Measurements from ENCODE around the gene LRRC27. TPM values are rescaled to one million over a fixed set of nuclear protein-coding genes. Genes with fewer than 3 reads are reported as not detected.

Gene LRRC27
- total RNA-seq, 1 experiment from 2014 or later: 5.6 TPM

DNA sequence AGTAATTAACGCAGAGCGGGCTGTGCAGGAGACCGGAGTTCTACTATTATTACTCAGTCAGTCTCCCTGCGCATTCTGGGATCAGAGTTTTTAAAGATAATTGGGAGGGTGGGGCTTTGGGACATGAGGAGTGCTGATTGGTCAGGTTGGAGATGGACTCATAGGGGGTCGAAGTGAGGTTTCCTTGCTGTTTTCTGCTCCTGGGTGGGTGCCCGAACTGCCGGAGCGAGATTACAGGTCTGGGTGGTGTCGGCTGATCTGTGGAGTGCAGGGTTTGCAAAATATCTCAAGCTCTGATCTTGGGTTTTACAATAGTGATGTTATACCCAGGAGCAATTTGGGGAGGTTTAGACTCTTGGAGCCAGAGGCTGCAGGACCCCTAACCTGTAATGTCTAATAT lies 3.9 kb upstream of the LRRC27 start:
- Histone ChIP-seq H3K27me3 (ENCODE audit: low read length) (no peaks in the 10 kb centered on the region), H3K9me3 (ENCODE audit: low read length) (no peaks in the 10 kb centered on the region), H4K20me1 (ENCODE audit: low read length) (no peaks in the 10 kb centered on the region), H3F3A (ENCODE audit: low read length, unreplicated experiment) (no peaks in the 10 kb centered on the region), H3K4me3 (ENCODE audit: low read length) (no peak overlapping the region), H2AFZ (ENCODE audit: low read length) (no peak overlapping the region), H3K9me2 (replicated peaks; ENCODE audit: low read length) (no peaks in the 10 kb centered on the region), H3K4me1 (ENCODE audit: insufficient read depth, low read length) (peaks cover 8% of the 10 kb centered on the region), H3K79me2 (ENCODE audit: low read length) (peaks cover 54% of the 10 kb centered on the region), H3K36me3 (ENCODE audit: low read depth, low read length) (no peaks in the 10 kb centered on the region), H3K4me2 (ENCODE audit: low read length) (no peak overlapping the region), H3K27ac (ENCODE audit: low read length) (no peak overlapping the region), H3K9ac (ENCODE audit: low read length) (no peak overlapping the region)
- no TSS peak for BruUV-seq (replicated peaks)
- TF ChIP-seq EZH2phosphoT487 (IDR thresholded peaks at IDR 0.05; ENCODE audit: borderline replicate concordance, low read length) (no peak), EZH2 (IDR thresholded peaks at IDR 0.05; ENCODE audit: low read length, unreplicated experiment) (no peak)
- TF ChIP-seq, protein P1, sequence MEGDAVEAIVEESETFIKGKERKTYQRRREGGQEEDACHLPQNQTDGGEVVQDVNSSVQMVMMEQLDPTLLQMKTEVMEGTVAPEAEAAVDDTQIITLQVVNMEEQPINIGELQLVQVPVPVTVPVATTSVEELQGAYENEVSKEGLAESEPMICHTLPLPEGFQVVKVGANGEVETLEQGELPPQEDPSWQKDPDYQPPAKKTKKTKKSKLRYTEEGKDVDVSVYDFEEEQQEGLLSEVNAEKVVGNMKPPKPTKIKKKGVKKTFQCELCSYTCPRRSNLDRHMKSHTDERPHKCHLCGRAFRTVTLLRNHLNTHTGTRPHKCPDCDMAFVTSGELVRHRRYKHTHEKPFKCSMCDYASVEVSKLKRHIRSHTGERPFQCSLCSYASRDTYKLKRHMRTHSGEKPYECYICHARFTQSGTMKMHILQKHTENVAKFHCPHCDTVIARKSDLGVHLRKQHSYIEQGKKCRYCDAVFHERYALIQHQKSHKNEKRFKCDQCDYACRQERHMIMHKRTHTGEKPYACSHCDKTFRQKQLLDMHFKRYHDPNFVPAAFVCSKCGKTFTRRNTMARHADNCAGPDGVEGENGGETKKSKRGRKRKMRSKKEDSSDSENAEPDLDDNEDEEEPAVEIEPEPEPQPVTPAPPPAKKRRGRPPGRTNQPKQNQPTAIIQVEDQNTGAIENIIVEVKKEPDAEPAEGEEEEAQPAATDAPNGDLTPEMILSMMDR (conservative IDR thresholded peaks at IDR 0.05; ENCODE audit: low read depth, low read length): no peak
- intact Hi-C loops (cut with micrococcal nuclease): no loop called here
- POLR2A ChIA-PET (ENCODE audit: unreplicated experiment): no interaction called here
- CTCF ChIA-PET: no interaction called here
- ATAC-seq: no peak
- DNase-seq: no peak

DNA sequence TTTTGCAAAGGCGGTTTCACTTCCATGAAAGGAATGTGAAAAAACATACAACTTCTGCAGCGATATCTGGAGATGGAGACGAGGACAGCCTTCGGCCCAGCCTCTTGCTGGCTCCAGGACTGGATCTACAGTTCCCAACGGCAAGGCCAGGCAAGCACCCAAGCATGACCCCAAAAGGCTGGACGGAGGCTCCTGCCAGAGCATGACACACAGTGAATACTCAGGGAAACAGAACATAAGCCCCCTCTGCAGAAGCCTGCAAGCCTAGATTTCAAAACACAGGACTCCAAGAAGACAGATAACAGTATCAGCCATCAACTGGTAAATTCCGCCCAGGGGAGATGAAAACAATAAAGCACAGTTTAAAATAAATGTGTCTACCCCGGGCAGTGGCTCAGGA lies 3.3 kb upstream of the LRRC27 start:
- DNase-seq: no peak
- intact Hi-C loops (cut with micrococcal nuclease): no loop called here
- Histone ChIP-seq H2AFZ (ENCODE audit: low read length) (no peak overlapping the region), H3K4me2 (ENCODE audit: low read length) (peak overlapping the region; percentile 98), H4K20me1 (ENCODE audit: low read length) (no peaks in the 10 kb centered on the region), H3K27me3 (ENCODE audit: low read length) (no peaks in the 10 kb centered on the region), H3K36me3 (ENCODE audit: low read depth, low read length) (no peaks in the 10 kb centered on the region), H3K79me2 (ENCODE audit: low read length) (peaks cover 54% of the 10 kb centered on the region), H3K4me1 (ENCODE audit: insufficient read depth, low read length) (peaks cover 8% of the 10 kb centered on the region), H3K9me3 (ENCODE audit: low read length) (no peaks in the 10 kb centered on the region), H3K9ac (ENCODE audit: low read length) (no peak overlapping the region), H3K27ac (ENCODE audit: low read length) (no peak overlapping the region), H3K4me3 (ENCODE audit: low read length) (peak overlapping the region; percentile 98; the same call in 1 of the 2 replicates), H3F3A (ENCODE audit: low read length, unreplicated experiment) (no peaks in the 10 kb centered on the region), H3K9me2 (replicated peaks; ENCODE audit: low read length) (no peaks in the 10 kb centered on the region)
- ChIA-PET CTCF (no interaction called here), POLR2A (ENCODE audit: unreplicated experiment) (no interaction called here)
- ATAC-seq: no peak
- BruUV-seq (replicated peaks): no TSS peak
- TF ChIP-seq EZH2phosphoT487 (IDR thresholded peaks at IDR 0.05; ENCODE audit: borderline replicate concordance, low read length) (no peak), EZH2 (IDR thresholded peaks at IDR 0.05; ENCODE audit: low read length, unreplicated experiment) (no peak)
- TF ChIP-seq, protein P1 (conservative IDR thresholded peaks at IDR 0.05; ENCODE audit: low read depth, low read length): no peak

DNA sequence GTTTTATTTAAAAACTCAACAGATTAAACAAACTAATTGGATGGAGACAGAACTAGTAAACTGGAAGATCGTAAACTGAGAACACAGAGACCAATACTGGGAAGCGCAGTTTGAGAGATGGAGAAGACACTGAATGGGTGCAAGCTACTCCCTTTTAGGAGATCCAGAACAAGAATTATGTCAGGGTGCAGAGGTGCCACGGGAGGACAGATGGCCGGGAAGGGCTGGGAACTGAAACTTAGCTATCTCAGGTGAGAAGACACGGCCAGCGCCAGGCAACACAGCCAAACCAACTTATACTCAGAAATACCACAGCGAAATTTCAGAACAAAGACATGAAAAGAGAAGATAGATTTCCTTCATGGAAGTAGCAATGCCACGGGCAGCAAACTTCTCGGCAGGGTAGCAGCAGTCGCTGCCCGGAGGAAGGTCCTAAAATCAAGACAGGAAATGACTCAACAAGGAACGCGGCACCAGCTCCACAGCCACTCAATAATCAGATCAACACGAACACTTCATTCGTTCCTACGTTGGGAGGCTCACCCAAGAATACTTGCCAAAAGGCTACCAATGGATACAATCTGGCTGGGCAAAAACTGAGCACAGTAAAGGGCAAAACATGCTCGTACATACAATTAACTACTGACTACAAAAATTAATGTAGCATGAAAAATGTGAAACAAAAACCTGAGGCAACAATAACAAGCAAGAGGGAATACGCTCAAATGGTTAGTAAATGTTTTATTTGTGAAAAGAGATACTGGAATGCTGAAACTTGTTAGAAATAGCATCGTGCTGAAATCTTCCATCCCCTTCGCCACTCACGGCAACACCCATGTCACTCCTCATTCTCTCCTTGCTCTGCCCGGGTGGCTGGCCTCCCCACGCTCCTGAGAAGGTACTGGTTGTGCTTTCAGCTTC lies 2.2 kb upstream of the LRRC27 start:
- H3K4me2 ChIP-seq (ENCODE audit: low read length): peak overlapping the region; percentile 98
- H3K4me1 ChIP-seq (ENCODE audit: insufficient read depth, low read length): peaks cover 8% of the 10 kb centered on the region
- CTCF ChIA-PET: no interaction called here
- DNase-seq (peak; percentile 75), ATAC-seq (peak; percentile 60)
- H3K4me3 ChIP-seq (ENCODE audit: low read length): peak overlapping the region; percentile 98
- POLR2A ChIA-PET (ENCODE audit: unreplicated experiment): no interaction called here
- no peaks in the 10 kb centered on the region for H4K20me1 ChIP-seq (ENCODE audit: low read length)
- no TSS peak for BruUV-seq (replicated peaks)
- peak overlapping the region; percentile 91 for H3K9ac ChIP-seq (ENCODE audit: low read length)
- H3K36me3 ChIP-seq (ENCODE audit: low read depth, low read length): no peaks in the 10 kb centered on the region
- no peaks in the 10 kb centered on the region for H3K9me3 ChIP-seq (ENCODE audit: low read length)
- peaks cover 54% of the 10 kb centered on the region for H3K79me2 ChIP-seq (ENCODE audit: low read length)
- H3K27me3 ChIP-seq (ENCODE audit: low read length): no peaks in the 10 kb centered on the region
- H3F3A ChIP-seq (ENCODE audit: low read length, unreplicated experiment): no peaks in the 10 kb centered on the region
- TF ChIP-seq EZH2 (IDR thresholded peaks at IDR 0.05; ENCODE audit: low read length, unreplicated experiment) (no peak), EZH2phosphoT487 (IDR thresholded peaks at IDR 0.05; ENCODE audit: borderline replicate concordance, low read length) (no peak)
- TF ChIP-seq, protein P1 (conservative IDR thresholded peaks at IDR 0.05; ENCODE audit: low read depth, low read length): no peak
- intact Hi-C loops (cut with micrococcal nuclease): no loop called here
- H3K9me2 ChIP-seq (replicated peaks; ENCODE audit: low read length): no peaks in the 10 kb centered on the region
- H3K27ac ChIP-seq (ENCODE audit: low read length): peak overlapping the region; percentile 39
- peak overlapping the region; percentile 64 for H2AFZ ChIP-seq (ENCODE audit: low read length)
